ENCODE measurements around the gene POLD4.

POLD4 gene

DNA sequence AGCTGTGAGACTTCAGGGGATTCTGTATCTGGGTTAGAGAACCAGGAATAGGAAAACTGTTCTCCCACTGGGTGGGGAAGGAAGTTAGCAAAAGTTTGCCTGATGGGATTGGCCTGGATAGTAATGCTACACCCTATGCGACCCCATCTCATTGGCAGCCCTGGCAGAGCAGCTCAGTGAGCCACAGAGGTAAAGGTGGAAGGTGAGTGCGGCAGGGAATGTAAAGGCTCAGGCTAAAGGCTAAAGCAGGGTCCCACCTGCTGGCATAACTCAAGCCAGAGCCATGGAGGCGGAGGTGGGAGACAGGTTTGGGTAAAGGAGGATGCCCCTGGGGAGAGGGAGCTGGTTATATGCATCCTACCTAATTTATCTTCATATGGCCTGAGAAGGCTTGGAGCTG, 31.3 kb downstream of the POLD4 start:
- Histone ChIP-seq H3K36me3 (ENCODE audit: insufficient read depth, low read length) (no peaks in the 10 kb centered on the region), H3K4me3 (ENCODE audit: low read depth in 1 of 2, low read length in 2 of 2) (no peak overlapping the region), H3K27me3 (ENCODE audit: insufficient read depth, low read length, poor library complexity) (no peaks in the 10 kb centered on the region), H3K4me1 (ENCODE audit: insufficient read depth, low read length) (peaks cover 15% of the 10 kb centered on the region), H2AFZ (ENCODE audit: low read depth, low read length) (no peak overlapping the region), H3K79me2 (ENCODE audit: insufficient read depth, low read length) (no peaks in the 10 kb centered on the region), H3K27ac (ENCODE audit: low read length) (no peak overlapping the region), H3K4me2 (ENCODE audit: insufficient read depth, low read length) (no peak overlapping the region), H3K9me3 (ENCODE audit: insufficient read depth, low read length, severe bottlenecking) (no peaks in the 10 kb centered on the region), H3K9ac (ENCODE audit: low read depth, low read length) (no peak overlapping the region), H4K20me1 (ENCODE audit: insufficient read depth, low read length) (no peaks in the 10 kb centered on the region)
- ATAC-seq (ENCODE audit: insufficient read depth, low read depth) (no peak), DNase-seq (no peak)
- TF ChIP-seq, protein P1, sequence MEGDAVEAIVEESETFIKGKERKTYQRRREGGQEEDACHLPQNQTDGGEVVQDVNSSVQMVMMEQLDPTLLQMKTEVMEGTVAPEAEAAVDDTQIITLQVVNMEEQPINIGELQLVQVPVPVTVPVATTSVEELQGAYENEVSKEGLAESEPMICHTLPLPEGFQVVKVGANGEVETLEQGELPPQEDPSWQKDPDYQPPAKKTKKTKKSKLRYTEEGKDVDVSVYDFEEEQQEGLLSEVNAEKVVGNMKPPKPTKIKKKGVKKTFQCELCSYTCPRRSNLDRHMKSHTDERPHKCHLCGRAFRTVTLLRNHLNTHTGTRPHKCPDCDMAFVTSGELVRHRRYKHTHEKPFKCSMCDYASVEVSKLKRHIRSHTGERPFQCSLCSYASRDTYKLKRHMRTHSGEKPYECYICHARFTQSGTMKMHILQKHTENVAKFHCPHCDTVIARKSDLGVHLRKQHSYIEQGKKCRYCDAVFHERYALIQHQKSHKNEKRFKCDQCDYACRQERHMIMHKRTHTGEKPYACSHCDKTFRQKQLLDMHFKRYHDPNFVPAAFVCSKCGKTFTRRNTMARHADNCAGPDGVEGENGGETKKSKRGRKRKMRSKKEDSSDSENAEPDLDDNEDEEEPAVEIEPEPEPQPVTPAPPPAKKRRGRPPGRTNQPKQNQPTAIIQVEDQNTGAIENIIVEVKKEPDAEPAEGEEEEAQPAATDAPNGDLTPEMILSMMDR (IDR thresholded peaks at IDR 0.05; ENCODE audit: borderline replicate concordance, extremely low read depth, low read length, poor library complexity, severe bottlenecking), result no peak
- no peak for TF ChIP-seq EZH2 (IDR thresholded peaks at IDR 0.05; ENCODE audit: borderline replicate concordance, low read depth, low read length, severe bottlenecking)

DNA sequence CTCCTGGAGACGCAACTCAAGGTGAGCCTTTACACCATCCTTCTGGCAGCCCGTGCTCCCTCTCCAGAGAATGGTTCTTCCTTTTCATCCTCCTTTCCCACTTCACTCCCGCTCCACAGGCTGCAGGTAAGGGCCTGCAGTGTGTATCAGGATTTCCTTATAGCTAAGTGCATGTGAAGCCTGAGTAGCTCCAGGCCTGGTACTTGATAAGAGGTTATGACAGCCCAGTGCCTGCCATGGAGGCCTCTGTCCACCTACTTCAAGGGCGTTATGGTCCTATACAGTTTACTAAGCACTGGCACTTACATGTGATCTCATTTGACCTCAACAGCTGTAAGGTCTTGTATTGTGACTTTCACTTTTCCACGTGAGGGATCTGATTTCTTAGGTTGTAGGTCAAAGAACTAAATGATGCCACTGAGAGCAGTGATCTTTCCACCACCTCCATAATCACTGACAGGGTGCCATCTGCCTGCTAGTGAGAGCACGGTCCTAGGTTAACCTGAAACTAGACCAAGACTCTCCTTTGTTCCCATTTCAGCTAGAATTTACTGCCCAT, 32.0 kb downstream of the POLD4 start:
- no peaks in the 10 kb centered on the region for H4K20me1 ChIP-seq (ENCODE audit: insufficient read depth, low read length)
- H3K4me1 ChIP-seq (ENCODE audit: insufficient read depth, low read length), result peaks cover 17% of the 10 kb centered on the region
- ATAC-seq (ENCODE audit: insufficient read depth, low read depth) (no peak), DNase-seq (no peak)
- H3K4me2 ChIP-seq (ENCODE audit: insufficient read depth, low read length), result no peak overlapping the region
- H3K9ac ChIP-seq (ENCODE audit: low read depth, low read length), result no peak overlapping the region
- H2AFZ ChIP-seq (ENCODE audit: low read depth, low read length), result no peak overlapping the region
- no peaks in the 10 kb centered on the region for H3K27me3 ChIP-seq (ENCODE audit: insufficient read depth, low read length, poor library complexity)
- no peak overlapping the region for H3K27ac ChIP-seq (ENCODE audit: low read length)
- no peaks in the 10 kb centered on the region for H3K9me3 ChIP-seq (ENCODE audit: insufficient read depth, low read length, severe bottlenecking)
- TF ChIP-seq, protein P1 (IDR thresholded peaks at IDR 0.05; ENCODE audit: borderline replicate concordance, extremely low read depth, low read length, poor library complexity, severe bottlenecking), result no peak
- TF ChIP-seq EZH2 (IDR thresholded peaks at IDR 0.05; ENCODE audit: borderline replicate concordance, low read depth, low read length, severe bottlenecking), result no peak
- no peak overlapping the region for H3K4me3 ChIP-seq (ENCODE audit: low read depth in 1 of 2, low read length in 2 of 2)
- no peaks in the 10 kb centered on the region; the same call in 1 of the 2 replicates for H3K79me2 ChIP-seq (ENCODE audit: insufficient read depth, low read length)
- H3K36me3 ChIP-seq (ENCODE audit: insufficient read depth, low read length), result no peaks in the 10 kb centered on the region

DNA sequence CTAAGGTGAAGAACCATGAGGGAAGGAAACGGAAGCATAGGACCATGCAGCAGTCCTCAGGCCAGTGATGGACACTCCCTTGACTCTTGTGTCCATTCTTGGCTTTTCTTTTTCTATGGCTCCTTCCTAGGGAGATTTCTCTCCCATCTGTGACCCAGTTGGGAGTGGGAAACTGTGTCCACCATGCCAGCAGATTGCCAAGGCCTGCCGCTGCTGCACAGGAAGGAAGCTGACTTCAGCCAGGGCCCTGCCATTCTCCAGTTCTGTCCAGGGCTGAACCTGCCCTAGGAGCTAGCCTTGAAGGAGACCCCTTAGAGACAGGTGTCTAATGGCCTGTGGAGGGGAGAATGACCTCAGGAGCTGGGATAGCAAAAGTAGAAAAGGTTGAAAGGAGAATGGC, 32.7 kb downstream of the POLD4 start:
- Histone ChIP-seq H3K9ac (ENCODE audit: low read depth, low read length) (no peak overlapping the region), H3K36me3 (ENCODE audit: insufficient read depth, low read length) (no peaks in the 10 kb centered on the region), H2AFZ (ENCODE audit: low read depth, low read length) (no peak overlapping the region), H3K4me1 (ENCODE audit: insufficient read depth, low read length) (peaks cover 20% of the 10 kb centered on the region), H3K79me2 (ENCODE audit: insufficient read depth, low read length) (no peaks in the 10 kb centered on the region; the same call in 1 of the 2 replicates), H4K20me1 (ENCODE audit: insufficient read depth, low read length) (no peaks in the 10 kb centered on the region), H3K9me3 (ENCODE audit: insufficient read depth, low read length, severe bottlenecking) (no peaks in the 10 kb centered on the region), H3K4me3 (ENCODE audit: low read depth in 1 of 2, low read length in 2 of 2) (no peak overlapping the region), H3K27ac (ENCODE audit: low read length) (no peak overlapping the region), H3K4me2 (ENCODE audit: insufficient read depth, low read length) (no peak overlapping the region), H3K27me3 (ENCODE audit: insufficient read depth, low read length, poor library complexity) (no peaks in the 10 kb centered on the region)
- ATAC-seq (ENCODE audit: insufficient read depth, low read depth), result no peak
- TF ChIP-seq, protein P1 (IDR thresholded peaks at IDR 0.05; ENCODE audit: borderline replicate concordance, extremely low read depth, low read length, poor library complexity, severe bottlenecking), result no peak
- TF ChIP-seq EZH2 (IDR thresholded peaks at IDR 0.05; ENCODE audit: borderline replicate concordance, low read depth, low read length, severe bottlenecking), result no peak
- no peak for DNase-seq
